ENCODE measurements around the gene KIF6.

The KIF6 gene

GRCh38 chr6:39657355-39658135 lies 67.7 kb downstream of the KIF6 start:
- no peak for DNase-seq

GRCh38 chr6:39654121-39654520 lies 71.1 kb downstream of the KIF6 start:
- DNase-seq: no peak

- no peak for DNase-seq
Measured at GRCh38 chr6:39653612-39654011, 71.6 kb downstream of the KIF6 start.

- DNase-seq: no peak
Measured at GRCh38 chr6:39649996-39650395, 75.2 kb downstream of the KIF6 start.

- DNase-seq: no peak
Measured at GRCh38 chr6:39646751-39647420, 78.3 kb downstream of the KIF6 start.

GRCh38 chr6:39642270-39642669 lies 82.9 kb downstream of the KIF6 start:
- no peak for DNase-seq

GRCh38 chr6:39638126-39638822 lies 86.9 kb downstream of the KIF6 start:
- no peak for DNase-seq

GRCh38 chr6:39634646-39635341 lies 90.4 kb downstream of the KIF6 start:
- no peak for DNase-seq

GRCh38 chr6:39625209-39625608 lies 100.0 kb downstream of the KIF6 start:
- DNase-seq: no peak

- no peak for DNase-seq
Measured at GRCh38 chr6:39623750-39624149, 101.5 kb downstream of the KIF6 start.

GRCh38 chr6:39617520-39617919 lies 107.7 kb downstream of the KIF6 start:
- DNase-seq: no peak

- no peak for DNase-seq
Measured at GRCh38 chr6:39617026-39617425, 108.2 kb downstream of the KIF6 start.

GRCh38 chr6:39615622-39616021 lies 109.6 kb downstream of the KIF6 start:
- DNase-seq: no peak

- DNase-seq: no peak
Measured at GRCh38 chr6:39614393-39614950, 110.7 kb downstream of the KIF6 start.

- DNase-seq: no peak
Measured at GRCh38 chr6:39610221-39610620, 115.0 kb downstream of the KIF6 start.

- no peak for DNase-seq
Measured at GRCh38 chr6:39608652-39609345, 116.4 kb downstream of the KIF6 start.

- no peak for DNase-seq
Measured at GRCh38 chr6:39602601-39603519, 122.3 kb downstream of the KIF6 start.

- no peak for DNase-seq
Measured at GRCh38 chr6:39599973-39600372, 125.2 kb downstream of the KIF6 start.

GRCh38 chr6:39599341-39599740 lies 125.9 kb downstream of the KIF6 start:
- DNase-seq: no peak

GRCh38 chr6:39594285-39594684 lies 130.9 kb downstream of the KIF6 start:
- DNase-seq: no peak

- DNase-seq: no peak
Measured at GRCh38 chr6:39593646-39594045, 131.6 kb downstream of the KIF6 start.
